ENCODE data around the gene SDF4.

SDF4 gene

DNA sequence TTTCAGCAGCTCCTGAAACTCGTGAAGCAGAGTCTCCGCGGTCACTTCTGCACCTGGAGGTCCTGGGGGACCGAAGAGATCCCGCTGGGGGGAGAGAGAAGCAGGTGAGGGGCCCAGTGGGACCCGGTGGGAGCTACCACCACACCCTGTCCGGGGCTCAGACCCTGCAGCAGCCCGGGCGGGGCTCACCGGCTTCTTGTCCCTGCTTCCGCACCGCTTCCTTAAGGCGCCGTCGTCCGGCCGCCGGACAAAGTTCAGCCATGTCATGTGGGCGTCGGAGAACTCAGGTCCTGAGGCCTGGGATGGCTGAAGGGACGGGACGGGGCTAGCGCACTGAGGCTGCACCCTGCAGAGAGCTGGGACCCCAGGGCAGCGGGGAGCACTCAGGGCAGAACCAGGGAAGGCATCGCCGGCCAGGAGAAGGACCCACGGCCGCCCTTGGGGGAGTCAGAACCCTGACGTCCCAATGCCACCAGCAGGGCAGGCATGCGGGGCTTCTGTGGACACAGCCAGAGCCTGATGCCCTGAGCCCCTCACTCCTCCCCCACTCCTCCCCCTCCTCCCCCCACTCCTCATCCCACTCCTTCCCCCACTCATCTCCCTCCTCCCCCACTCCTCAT, 12.5 kb upstream of the SDF4 start:
- H3K4me3 ChIP-seq, result no peak overlapping the region
- H3K27ac ChIP-seq, result no peak overlapping the region

DNA sequence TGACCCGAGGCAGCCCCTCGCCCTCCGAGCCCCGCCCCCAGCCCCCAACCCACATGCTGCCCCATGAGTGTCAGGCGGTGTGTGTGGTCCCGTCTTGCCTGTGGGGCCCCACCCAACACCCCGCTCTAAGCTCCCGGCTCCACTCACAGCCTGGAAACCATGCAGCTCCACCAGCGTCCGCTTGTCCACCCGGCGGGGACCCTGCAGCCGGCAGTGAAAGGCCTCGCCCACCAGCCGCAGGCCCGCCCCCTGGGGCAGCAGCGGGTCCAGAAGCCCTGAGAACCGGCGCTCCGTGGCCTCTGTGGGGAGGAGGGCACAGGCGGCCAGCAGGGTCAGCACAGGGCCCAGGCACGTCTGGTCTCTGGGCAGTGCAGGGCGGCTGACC, 12.0 kb upstream of the SDF4 start:
- Histone ChIP-seq H3K27ac (no peak overlapping the region), H3K4me3 (no peak overlapping the region)

DNA sequence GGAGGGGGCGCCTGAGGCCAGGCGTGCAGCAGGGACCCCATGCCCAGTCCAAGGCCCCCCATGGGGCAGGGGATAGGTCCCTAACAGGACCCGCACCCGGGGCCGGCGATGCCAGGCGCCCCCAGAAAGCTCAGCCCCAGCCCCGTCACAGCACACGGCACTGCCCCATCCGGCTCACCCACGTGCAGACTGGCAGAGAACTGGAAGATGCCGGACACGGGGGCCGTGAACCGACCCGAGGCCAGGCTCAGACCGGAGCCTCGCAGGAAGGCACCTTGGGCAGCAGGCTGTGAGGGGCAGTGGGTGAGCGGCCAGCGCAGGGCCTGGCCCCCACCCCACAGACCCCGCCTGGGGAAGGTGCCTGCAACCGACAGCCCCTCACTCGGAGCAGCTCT, 11.5 kb upstream of the SDF4 start:
- Histone ChIP-seq H3K27ac (no peak overlapping the region), H3K4me3 (no peak overlapping the region)

DNA sequence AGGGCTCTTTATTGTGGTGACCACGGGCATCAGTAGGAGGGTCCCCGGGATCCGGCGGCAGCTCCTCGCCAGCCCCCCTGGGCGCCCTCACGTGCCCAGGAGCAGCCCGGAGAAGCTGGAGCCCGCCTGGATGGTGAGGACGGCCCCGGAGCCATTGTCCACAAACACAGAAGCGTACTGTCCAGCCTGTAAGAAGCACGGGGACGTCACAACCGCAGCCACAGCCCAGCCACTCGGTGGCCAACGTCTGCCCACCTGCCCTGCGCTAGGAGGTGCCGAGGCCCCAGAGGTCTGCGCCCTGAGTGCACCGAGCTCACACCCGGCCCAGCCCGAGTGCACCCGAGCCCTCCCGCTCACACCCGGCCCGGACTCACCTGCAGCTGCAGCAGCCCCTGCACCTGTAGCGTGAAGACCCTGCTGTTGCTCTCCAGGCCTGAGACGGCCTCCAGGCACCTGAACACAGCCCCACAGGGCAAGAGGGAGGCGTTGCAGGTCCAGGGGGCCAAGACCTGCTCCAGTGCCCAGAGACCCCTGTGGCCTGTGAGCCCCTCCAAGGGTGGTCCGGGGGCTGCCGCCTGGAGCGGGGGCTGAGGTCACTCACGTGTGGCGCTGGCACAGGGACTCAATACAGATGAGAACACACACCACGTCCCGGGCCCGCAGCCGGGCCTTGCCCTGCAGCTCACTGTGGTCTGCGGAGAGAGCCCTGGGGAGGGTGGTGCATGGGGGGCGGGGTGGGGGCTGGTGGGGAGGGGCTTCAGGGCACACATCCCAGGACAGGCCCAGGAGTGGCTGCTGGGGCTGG, 10.9 kb upstream of the SDF4 start:
- no peak overlapping the region for H3K4me3 ChIP-seq
- no peak overlapping the region for H3K27ac ChIP-seq

DNA sequence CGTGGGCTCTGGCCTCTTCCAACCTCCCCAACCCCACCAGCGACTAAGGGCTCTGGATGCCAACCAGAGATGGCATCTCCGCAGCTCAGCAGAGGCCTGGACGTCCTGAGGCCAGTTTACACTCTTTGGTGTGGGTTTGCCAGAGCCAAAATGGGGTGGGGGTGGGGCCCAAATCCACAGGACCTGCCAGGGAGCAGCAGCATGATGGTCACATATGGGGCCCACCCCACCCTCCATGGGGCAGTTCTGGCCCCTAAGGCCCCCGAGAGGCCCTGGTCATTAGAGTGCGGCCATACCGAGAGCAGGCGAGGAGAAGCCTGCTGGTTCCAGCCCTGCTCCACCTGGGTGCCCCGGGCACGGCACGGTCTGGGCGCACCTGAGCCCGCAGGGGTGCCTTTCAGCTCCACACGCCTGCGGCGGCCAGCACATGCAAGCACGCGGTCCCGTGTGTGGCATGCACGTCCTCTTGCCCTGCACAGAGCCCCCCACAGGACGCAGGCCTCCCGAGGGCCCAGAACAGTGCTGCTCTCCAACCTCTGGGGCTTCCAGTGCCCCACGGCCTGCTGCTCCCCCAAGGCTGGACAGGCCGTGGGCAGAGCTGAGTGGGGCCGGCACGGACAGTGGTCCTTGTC, 9.9 kb upstream of the SDF4 start:
- Histone ChIP-seq H3K27ac (no peak overlapping the region), H3K4me3 (no peak overlapping the region)

DNA sequence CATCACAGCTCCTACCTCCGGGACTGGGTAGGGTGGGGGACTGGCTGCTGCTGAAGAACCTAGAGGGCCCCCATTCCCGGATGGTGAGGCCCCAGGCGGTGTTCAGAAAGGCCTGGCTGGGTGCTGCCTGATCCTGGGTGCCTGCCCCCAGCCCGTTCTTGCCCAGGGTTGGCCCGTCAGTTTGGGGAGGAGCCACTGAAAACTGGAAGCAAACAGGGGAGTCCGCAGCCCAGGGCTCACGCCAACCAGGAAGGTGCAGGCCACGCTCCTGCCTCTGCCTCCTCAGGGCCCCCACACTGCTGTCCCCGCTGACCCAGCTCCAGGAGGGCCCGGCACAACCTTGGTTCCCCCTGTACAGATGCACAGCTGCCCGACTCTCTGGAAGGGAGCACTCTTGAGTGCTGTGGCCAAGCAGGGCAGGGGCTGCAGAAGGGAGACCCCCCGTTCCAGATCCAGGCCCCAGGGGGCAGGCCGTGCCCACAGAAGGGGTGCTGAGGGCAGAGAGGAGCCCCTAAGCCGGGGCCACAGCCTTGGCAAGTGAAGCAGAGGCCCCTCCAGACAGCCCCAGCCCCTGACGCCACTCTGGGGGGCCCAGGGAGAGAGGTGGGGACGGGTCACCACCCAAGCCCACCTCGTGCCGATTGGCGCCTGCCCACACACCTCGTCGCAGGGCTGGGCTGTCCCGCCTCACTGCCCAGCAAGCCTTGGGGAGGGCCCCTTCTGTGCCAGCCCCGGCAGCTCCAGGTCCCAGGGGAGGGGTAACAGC, 9.2 kb upstream of the SDF4 start:
- peak overlapping the region in 1 of 21 experiments; percentile 3 for H3K27ac ChIP-seq
- H3K4me3 ChIP-seq, result no peak overlapping the region

DNA sequence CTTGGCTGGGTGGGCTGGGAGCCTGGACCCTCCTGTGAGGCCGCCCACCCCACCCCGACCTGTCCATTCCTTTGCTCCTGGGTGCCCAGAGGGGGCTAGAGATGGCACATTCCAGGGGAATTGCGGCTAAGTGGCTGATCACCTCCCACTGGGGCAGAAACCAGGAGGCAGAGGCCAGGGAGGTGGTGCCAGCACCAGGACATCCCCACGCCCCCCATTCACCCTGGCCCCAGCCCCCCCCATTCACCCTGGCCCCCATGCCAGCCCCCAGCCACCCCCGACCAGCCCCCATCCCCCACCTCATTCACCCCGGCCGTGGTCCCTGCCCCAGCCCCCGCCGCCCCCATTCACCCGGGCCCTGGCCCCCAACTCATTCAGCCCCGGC, 8.5 kb upstream of the SDF4 start:
- H3K4me3 ChIP-seq, result no peak overlapping the region
- H3K27ac ChIP-seq, result no peak overlapping the region

DNA sequence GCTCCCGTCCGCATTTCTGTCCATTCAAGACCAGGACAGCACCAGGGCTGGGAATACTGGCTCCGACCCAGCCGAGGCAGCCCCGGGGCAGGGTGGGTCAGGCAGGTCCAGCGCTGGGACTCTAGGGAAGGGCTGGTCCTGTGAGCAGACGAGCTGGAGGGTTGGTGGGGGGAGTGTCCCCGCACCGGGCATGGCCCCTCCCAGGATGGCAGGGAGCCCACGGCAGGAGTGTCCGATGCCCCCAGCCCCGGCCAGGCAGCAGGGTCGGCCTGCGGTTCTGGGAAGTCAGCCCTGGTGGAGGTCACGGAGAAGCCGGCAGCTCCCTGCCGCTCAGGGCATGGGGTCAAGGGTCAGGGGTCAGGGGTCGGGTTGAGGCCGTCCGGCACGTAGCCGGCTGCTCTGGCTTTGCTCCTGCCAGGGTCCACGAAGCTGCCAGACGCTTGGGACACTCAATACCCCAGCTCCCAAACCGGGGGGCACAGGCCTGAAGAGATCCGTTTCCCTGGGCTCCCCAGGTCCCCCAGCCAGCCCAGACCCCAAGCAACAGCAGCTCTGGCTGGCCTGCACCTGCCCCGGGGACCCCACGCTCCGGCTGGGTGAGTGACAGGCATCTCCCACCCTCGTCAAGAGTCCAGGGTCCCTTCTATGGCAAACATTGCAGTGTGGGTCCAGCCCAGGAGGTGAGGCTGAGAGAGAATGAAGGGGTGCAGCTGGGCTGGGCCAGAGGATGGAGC, 8.0 kb upstream of the SDF4 start:
- H3K4me3 ChIP-seq, result no peak overlapping the region
- H3K27ac ChIP-seq, result peak overlapping the region in 2 of 21 experiments; percentile 49 to 60

DNA sequence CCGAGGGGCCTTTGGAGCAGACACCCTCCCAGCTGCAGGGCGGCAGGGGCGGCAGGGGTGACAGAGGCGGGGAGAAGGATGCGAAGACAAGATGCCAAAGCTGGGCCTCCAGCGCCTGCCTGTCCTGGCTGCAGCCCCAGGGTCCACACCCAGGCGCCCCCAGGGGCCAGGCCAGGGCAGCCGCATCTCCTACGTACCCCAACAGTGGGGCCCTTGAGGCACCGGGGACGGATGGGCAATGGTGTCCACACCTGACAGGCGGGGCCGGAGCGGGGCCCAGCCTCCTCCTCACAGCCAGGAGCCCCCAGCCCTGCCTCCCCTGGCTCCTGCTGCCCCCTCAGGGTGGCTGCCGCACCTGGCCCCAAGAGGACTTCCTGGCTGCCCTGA, 7.4 kb upstream of the SDF4 start:
- peak overlapping the region in 3 of 21 experiments; percentile 49 to 60 (median 49) for H3K27ac ChIP-seq
- H3K4me3 ChIP-seq, result no peak overlapping the region

DNA sequence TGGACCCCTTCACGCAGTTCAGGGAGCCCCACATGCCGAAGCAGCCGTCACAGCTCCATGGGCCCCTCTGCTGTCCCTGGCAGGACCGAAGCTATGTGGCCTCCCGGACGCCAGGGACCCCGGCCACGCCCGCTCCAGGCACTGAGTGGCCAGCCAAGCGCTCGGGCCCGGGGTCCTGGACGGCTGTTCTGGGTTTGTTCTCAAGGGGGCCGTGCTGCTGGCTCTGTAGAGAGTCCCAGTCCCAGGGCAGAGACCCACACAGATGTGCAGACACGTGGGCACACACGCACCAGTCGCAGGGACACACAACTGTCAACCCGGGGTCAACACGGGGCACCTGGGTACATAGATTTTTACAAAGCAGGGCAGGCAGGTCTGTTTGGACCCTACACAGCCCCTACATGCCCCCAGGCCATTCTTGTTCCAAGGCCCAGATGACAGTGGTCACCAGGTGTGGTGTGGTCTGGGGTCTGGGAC, 6.9 kb upstream of the SDF4 start:
- Histone ChIP-seq H3K27ac (peak overlapping the region in 7 of 21 experiments; percentile 10 to 60 (median 49)), H3K4me3 (no peak overlapping the region)

DNA sequence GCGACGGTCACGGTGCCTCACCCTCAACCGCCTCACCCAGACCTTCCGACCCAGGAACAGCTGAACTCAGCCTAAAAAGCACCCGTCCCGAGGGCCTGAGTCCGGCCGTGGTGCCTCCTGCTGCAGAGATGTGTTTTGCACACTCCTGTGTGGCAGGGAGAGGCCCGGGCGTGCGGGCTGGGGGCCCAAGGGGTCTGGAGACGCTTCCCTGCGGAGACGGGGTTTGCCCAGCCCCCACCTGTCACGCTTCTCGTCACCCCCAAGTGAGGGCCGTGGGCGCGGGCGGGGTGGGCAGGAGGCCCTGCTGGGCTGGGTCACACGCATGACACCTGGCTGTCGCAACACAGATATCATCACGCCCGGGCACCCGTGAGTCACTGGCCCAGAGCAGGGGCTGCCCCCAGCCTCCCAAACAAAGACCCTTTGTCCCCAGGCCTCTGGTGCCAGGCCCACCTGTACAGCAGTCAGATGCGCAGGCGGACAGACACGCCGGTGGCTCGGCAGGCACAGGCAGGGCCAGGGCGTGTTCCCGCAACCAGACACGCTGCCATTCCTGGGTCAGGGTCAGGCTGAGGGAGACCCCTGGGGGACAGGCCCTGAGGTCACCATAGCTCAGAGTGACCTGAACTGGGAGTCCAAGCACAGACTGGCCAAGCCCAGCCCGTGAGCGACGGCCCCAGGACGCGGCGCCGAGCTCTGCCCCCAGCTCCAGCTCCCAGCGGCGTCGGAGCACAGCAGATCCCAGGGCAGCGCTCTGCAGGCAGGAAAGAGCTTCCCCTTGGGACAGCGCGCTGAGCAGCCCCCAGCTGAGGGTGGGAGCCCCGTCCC, 6.3 kb upstream of the SDF4 start:
- Histone ChIP-seq H3K4me3 (no peak overlapping the region), H3K27ac (peak overlapping the region in 11 of 21 experiments; percentile 1 to 77 (median 51))

DNA sequence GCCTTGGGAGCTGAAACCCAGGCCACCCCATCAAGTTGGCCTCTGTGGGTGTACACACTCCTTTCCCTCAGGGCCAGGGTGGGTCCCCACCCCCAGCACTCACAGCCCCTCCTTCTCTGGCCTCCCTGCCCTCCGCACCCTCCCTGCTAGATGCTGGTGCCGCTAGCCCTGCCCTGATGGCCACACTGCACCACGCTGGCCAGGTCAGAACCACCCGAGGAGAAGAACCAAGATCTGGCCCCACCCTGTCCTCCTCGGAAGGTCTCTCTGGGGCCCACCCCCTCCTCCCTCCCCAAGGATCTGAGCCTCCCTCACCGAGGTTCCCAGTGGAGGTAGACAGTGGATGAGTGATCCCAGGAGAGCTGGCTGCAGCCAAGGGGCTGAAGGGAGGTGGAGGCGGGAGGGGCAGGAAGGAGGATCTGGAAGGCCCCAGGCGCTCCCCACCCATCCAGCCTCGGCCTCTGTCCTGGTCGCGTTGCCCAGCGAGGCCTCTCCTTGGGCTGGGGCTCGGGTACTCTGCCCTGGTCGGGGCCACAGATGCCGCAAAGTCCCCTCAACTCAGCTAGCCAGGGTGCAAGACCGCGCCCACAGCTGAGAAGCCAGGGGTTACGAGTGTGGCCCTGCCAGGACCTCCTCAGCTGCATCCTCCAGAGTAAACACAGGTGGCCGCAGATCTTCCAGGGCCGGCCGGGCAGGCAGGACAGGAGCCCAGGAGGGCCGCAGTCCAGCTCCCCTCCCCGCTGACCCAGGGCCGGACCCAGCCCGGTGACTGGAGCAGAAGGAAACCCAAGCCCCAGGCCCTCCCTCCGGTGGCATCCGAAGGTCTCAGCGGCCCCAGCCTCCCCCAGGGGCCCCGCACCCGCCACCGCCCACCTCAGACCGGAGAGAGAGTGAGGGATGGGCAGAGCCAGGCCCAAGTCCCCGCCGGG, 5.4 kb upstream of the SDF4 start:
- no peak overlapping the region for H3K4me3 ChIP-seq
- H3K27ac ChIP-seq, result peak overlapping the region in 8 of 21 experiments; percentile 1 to 77 (median 45)

DNA sequence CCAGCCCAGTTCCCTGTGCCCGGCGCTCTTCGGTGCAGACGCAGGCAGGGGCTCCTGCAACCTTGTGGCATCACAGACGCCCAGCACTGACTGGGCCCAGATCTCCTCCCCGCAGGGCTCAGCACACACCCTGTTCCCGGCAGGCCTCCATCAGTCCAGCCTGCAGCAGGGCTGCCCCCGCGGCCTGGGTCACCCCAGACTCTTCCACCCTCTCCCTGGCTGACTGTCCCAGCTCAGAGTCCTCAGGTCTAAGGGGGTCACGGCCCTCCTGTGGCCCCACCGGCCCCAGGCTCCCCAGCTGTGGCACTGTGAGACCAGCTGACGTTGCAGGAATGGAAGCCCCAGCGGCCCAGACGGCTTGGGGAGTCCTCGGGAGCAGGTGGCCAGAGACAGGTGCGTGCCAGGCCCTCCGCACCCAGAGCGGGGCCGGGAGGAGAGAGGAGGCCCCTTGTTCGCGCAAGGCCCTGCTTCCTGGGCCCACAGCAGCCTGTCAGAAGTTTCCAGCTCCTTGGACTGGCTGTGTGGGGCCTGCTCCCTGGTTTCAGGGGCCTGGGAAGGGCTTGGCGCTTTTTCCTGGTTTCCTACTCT, 4.5 kb upstream of the SDF4 start:
- H3K27ac ChIP-seq, result peak overlapping the region in 5 of 21 experiments; percentile 12 to 77 (median 43)
- no peak overlapping the region for H3K4me3 ChIP-seq

DNA sequence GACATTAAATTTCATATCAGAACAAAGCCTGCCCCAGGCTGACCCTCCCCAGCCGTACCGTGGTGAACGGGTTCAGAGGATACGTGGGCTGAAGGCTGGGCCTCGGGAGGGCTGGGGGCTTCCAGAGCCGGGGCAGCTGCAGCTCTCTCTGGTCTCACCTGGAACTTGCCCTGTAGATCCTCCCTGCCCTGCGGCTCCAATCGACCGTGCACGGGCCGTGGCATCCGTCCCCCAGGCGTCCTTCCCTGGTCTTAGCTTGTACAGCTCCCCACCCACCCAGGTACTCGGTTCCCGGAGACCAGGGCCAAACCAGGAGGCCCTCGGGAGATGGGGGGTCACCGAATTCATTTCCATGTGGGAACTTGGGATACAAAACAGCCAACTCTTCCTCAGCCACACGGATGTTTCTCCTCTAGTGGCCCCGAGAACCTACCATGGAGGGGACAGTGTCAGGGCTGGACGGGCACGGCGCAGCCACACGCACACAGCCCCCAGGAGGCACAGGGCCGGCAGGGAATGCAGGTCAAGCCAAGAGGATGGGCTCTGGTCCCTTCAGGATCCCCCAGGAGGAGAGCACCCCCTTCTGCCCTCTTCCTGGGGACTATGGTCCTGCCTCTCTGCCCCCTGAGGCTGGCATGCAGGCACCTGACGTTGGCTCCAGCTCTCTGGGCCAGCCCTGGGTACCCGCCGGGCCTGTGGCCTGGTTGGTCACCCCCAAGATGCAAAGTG, 3.4 kb upstream of the SDF4 start:
- Histone ChIP-seq H3K4me3 (no peak overlapping the region), H3K27ac (no peak overlapping the region)

DNA sequence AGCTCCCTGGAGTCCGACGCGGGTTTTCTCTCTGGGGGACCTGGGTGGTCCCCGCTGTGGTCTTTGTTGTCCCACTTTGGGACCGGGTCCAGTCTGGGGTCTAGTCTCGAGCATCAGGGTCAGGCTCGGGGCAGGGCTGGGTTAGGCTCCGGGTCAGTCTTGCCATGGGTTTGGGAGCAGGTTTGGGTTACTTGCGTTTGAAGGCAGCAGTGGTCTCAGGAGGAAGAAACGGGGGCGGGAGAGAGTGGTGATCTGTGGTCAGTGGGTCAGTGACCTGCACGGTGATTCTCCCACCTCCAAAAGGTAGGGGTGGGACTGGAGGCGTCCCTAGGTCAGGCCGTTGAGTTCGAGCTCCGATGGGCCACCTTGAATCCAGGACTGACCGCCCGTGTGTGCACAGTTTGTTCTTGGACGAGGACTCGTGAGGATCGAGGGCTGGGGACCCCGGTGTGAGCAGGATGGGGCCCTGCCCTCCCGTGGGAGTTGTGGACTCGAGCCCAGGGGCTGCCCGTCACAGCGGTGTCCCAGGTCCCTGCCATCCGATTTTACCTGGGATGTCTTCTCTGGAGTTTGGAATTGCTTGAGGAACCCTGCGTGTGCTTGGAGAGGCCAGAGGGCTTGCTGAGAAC, 2.5 kb upstream of the SDF4 start:
- Histone ChIP-seq H3K4me3 (no peak overlapping the region), H3K27ac (no peak overlapping the region)

DNA sequence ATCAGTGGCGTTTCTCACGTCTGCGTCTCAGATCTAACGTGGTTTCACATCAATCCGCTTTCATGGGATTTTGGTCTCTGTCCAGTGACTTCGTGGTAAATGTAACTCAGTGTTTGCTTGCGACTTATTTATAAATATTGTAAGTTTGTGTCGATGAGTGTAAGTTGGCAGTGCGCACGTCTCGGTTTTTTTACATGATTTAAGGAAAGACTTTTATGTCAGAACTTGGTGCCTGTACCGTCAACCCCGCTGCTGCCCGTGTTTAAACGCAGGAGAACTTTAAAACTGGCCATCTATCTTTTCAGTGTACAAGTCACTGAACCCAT, 1.7 kb upstream of the SDF4 start:
- Histone ChIP-seq H3K4me3 (no peak overlapping the region), H3K27ac (no peak overlapping the region)
